Retinal pigment epithelial cell (primary cell): ENCODE data around the gene GPX2.
A peak's percentile ranks its signal among the peaks of the same experiment; 100 is the strongest.
"Not testable (repeated sequence)": the region's sequence is repeated elsewhere in the genome, so short reads cannot be mapped to it uniquely, and the experiment has no call there.

ENCODE experiments used
- DNase-seq: peaks from one replicate; pipeline ENCODE4 v3.0.0-alpha.2; 2010; ENCODE audit warnings: low read depth
- H3K4me3 ChIP-seq: 2 replicates; pipeline ENCODE4 v1.5.1; 2011; ENCODE audit warnings: mild to moderate bottlenecking, low read length, control low read depth, moderate library complexity
- CTCF ChIP-seq: conservative IDR thresholded peaks from 2 replicates; pipeline ENCODE4 v1.5.1; 2011; ENCODE audit warnings: low read depth, low read length, control low read depth, inconsistent platforms

GPX2 gene

GRCh38 chr14:64915029-64915424 lies 27.5 kb downstream of the GPX2 start:
- peak overlapping the region; percentile 98 for H3K4me3 ChIP-seq
- no peak for DNase-seq
- no peak for TF ChIP-seq CTCF

GRCh38 chr14:64914237-64915028 lies 28.1 kb downstream of the GPX2 start, which contains the start of gene CHURC1:
Gene CHURC1 (plus strand): TSS chr14:64914455. CDS start chr14:64914496, 41 bp downstream.
- peak; percentile 93 for DNase-seq
- peak within 1 kb of the TSS; percentile 98 for H3K4me3 ChIP-seq
- no peak for TF ChIP-seq CTCF

- DNase-seq, H3K4me3 ChIP-seq: not testable (repeated sequence)
Observed at GRCh38 chr14:64913477-64913876, 29.1 kb downstream of the GPX2 start.

GRCh38 chr14:64912261-64912660 lies 30.3 kb downstream of the GPX2 start:
- no peak for DNase-seq
- no peak for TF ChIP-seq CTCF
- H3K4me3 ChIP-seq: no peak overlapping the region

- no peak overlapping the region for H3K4me3 ChIP-seq
- peak; percentile 87 for TF ChIP-seq CTCF
- no peak for DNase-seq
Observed at GRCh38 chr14:64910847-64911495, 31.6 kb downstream of the GPX2 start.

- no peak overlapping the region for H3K4me3 ChIP-seq
- no peak for TF ChIP-seq CTCF
- no peak for DNase-seq
Observed at GRCh38 chr14:64906022-64906421, 36.5 kb downstream of the GPX2 start.

- DNase-seq: no peak
- no peak for TF ChIP-seq CTCF
- H3K4me3 ChIP-seq: no peak overlapping the region
Observed at GRCh38 chr14:64899958-64900357, 42.6 kb downstream of the GPX2 start.
